GM12875 (cell line): ENCODE results near the gene WT1.

Source experiments
- H3K4me3 ChIP-seq: one replicate; pipeline ENCODE4 v1.5.1; 2011; ENCODE audit warnings: low read depth, low read length, control low read depth
- TF ChIP-seq, protein P1 (sequence below): IDR thresholded peaks from 2 replicates; pipeline ENCODE4 v1.5.1; 2011; ENCODE audit warnings: low read depth, mild to moderate bottlenecking, control low read depth, inconsistent platforms, low read length, moderate library complexity, borderline replicate concordance; ENCODE audit not compliant: insufficient read depth

Gene WT1

DNA sequence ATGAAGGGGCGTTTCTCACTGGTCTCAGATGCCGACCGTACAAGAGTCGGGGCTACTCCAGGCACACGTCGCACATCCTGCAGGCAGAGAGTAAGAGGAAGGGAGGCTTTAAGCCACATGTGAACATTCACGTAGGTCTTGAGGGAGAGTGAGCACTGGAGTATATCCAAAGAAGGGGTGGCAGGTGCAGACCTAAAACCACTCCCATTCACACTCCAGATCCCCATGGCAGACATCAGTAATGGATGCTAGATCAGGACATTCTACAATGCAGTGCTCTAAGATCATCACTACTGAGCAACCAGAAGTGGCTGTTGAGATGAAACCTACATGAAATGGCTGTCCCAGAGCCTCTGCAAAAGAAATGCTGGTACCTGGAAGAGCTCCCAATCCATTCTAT is 39.0 kb downstream of the WT1 start:
- peak overlapping the region; percentile 21 for H3K4me3 ChIP-seq
- TF ChIP-seq, protein P1, sequence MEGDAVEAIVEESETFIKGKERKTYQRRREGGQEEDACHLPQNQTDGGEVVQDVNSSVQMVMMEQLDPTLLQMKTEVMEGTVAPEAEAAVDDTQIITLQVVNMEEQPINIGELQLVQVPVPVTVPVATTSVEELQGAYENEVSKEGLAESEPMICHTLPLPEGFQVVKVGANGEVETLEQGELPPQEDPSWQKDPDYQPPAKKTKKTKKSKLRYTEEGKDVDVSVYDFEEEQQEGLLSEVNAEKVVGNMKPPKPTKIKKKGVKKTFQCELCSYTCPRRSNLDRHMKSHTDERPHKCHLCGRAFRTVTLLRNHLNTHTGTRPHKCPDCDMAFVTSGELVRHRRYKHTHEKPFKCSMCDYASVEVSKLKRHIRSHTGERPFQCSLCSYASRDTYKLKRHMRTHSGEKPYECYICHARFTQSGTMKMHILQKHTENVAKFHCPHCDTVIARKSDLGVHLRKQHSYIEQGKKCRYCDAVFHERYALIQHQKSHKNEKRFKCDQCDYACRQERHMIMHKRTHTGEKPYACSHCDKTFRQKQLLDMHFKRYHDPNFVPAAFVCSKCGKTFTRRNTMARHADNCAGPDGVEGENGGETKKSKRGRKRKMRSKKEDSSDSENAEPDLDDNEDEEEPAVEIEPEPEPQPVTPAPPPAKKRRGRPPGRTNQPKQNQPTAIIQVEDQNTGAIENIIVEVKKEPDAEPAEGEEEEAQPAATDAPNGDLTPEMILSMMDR: no peak

DNA sequence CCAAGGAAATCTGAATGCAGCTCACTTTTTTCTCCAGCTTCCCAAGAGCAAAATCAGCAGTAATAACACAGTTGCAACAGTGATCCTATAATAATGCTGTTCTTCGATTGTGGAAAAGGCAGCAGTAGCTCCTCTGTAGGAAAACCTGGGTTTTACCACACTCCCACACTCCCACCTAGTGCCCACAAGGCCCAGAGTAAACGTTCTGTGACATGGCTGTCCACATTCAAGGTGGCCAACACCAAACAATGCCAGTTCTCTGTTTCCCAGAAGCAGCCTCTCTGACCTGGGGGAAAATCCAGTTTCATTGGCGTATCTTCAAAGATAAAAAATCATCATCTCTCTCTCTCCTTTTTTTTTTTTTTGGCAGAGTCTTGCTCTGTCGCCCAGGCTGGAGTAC is 40.2 kb downstream of the WT1 start:
- H3K4me3 ChIP-seq: no peak overlapping the region
- TF ChIP-seq, protein P1: no peak

GRCh38 chr11:32392840-32393239 is 42.5 kb downstream of the WT1 start:
- TF ChIP-seq, protein P1: no peak
- H3K4me3 ChIP-seq: no peak overlapping the region

DNA sequence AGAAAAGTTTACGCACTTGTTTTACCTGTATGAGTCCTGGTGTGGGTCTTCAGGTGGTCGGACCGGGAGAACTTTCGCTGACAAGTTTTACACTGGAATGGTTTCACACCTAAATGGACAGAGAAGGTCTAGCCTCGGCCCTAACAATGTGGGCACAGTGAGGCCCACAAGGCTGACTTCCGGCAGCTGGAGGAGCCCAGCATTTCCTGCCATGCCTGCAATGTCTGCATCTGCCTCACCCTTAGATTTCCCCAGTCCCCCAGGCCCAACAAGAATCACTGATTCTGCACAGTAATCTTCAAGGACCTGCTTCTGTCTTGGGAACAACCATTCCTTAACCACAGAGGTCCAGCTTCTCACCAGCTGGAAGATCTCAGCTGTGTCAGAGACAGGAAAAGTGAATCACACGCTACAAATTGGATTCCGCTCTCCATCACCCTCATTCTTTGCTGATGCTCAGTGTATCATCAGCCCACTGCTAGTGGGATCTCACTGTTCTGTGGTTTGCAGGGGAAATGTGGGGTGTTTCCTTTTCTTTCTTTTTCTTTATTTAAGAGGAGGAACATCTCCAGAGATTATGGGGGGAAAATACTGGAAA is 43.3 kb downstream of the WT1 start:
- no peak overlapping the region for H3K4me3 ChIP-seq
- TF ChIP-seq, protein P1: no peak

- TF ChIP-seq, protein P1: no peak
- no peak overlapping the region for H3K4me3 ChIP-seq
Observed at GRCh38 chr11:32391479-32391878, 43.9 kb downstream of the WT1 start.

DNA sequence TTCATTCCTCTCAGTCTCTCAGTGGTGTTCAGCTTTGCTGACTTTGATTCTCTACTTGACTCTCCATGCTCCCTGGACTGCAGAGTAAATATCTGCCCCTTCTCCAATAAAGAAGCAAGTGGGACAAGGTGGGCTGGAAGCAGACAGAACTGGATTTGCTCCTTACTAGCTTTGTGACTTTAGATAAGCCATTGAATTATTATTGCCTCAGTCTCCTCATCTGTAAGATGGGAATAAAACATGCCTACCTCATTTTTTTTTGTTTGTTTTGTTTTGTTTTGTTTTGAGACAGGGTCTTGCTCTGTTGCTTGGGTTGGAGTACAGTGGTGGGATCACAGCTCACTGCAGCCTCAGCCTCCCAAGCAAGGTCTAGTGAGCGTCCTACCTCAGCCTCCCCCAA is 44.6 kb downstream of the WT1 start:
- TF ChIP-seq, protein P1: no peak
- no peak overlapping the region for H3K4me3 ChIP-seq

DNA sequence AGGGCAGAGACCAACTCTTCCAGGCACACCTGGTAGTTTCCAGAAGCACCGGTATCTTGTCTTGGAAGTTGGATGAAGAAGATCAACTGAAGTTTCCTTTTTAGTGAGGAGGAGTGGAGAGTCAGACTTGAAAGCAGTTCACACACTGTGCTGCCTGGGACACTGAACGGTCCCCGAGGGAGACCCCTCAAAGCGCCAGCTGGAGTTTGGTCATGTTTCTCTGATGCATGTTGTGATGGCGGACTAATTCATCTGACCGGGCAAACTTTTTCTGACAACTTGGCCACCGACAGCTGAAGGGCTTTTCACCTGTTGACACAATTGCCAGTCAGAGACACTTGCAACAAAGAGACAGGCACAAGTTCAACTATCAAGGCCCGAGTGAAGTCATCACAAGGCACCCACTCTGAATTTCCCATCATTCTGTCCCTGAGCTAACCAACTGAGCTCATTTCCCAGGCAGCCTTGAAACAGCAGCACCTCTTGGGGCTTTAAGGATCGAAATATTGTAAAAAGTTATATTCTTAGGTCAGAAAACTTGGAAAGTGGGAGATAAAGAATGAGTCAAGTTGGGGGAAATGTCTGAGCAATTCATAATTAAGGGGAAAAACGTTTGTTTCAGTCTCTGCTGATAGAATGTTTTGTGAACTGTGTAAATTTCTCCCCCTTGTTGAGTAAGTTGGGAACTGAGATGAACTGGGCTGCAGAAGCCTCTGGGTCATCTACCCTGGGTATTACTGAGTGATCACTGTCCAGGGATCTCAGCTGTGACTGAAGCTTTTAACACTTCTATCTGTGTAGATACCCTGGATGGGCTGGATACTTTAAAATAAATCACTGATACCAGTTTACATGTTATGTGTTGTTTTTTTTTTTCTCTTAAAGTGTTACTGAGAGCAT is 46.2 kb downstream of the WT1 start:
- H3K4me3 ChIP-seq: no peak overlapping the region
- TF ChIP-seq, protein P1: no peak
